ENCODE measurements around the gene OXLD1.

The OXLD1 gene

DNA sequence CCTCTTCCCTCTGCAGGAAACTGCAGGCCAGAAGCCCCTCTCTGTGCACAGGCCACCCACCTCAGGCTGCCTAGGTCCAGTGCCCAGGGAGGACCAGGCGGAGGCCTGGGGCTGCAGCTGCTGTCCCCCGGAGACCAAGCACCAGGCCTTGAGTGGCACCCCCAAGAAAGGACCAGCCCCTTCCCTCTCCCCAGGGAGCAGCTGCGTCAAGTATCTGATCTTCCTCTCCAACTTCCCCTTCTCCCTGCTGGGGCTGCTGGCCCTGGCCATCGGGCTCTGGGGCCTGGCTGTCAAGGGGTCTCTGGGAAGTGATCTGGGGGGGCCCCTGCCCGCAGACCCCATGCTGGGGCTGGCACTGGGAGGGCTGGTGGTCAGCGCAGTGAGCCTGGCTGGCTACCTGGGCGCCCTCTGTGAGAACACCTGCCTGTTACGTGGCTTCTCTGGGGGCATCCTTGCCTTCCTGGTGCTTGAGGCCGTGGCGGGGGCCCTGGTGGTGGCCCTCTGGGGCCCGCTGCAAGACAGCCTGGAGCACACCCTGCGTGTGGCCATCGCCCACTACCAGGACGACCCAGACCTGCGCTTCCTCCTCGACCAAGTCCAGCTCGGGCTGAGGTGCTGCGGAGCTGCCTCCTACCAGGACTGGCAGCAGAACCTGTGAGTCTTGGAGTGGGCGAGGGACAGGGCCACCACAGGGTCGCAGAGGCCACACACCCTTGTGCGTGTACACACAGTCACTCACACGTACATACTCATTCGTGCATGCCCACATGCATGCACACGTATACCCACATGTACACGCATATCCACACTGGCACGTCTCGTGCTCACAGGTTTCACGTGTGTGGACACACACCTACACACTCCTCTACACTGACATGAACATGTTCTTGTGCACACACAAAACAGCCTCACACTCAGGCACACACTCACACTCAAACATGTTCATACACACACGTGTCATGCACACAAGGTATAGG lies 21.1 kb downstream of the OXLD1 start:
- peaks cover 0 to 6% of the 10 kb centered on the region in 2 experiments; a peak in 1 of 3 replicates for H3K36me3 ChIP-seq (ENCODE audit: control insufficient read depth in 2 of 2, insufficient read depth in 1 of 2, low read length in 2 of 2)
- H3K9me3 ChIP-seq (ENCODE audit: control insufficient read depth, insufficient read depth, low read depth, low read length) = no peaks in the 10 kb centered on the region
- no peak overlapping the region for H3K4me3 ChIP-seq (ENCODE audit: low read depth, low read length)
- H3K27ac ChIP-seq (ENCODE audit: extremely low read depth, low read depth, low read length) = no peak overlapping the region
- TF ChIP-seq EGR2 (tag by site-specific recombination; IDR thresholded peaks at IDR 0.05; ENCODE audit: low read depth) = 0 out of 2 replicates have a peak, but pooled peaks have one; percentile 16
- no peak for TF ChIP-seq ZNF169 (tag by site-specific recombination; IDR thresholded peaks at IDR 0.05)
- no peak for TF ChIP-seq ZNF423 (tag by site-specific recombination; IDR thresholded peaks at IDR 0.05)
- TF ChIP-seq SP7 (tag by site-specific recombination; IDR thresholded peaks at IDR 0.05) = no peak
- TF ChIP-seq ZIC2 (tag by site-specific recombination; IDR thresholded peaks at IDR 0.05) = peak; percentile 10; the same call in 1 of the 2 replicates
- no peak for TF ChIP-seq ZNF768 (tag by site-specific recombination; IDR thresholded peaks at IDR 0.05)
- 0 out of 2 replicates have a peak, but pooled peaks have one; percentile 18 for TF ChIP-seq GLIS2 (tag by site-specific recombination; IDR thresholded peaks at IDR 0.05)
- CTCF ChIA-PET = interaction anchor here (1.5 kb wide), 1 partner anchor 44 kb away, joined by 4 read pairs; no protein-coding TSS in a partner anchor
- POLR2A ChIA-PET = interaction anchor here (0.5 to 0.7 kb wide), 2 partner anchors 38 to 211 kb away, joined by 3 read pairs; partner anchors contain the start of genes ARL16 and HGS
- H3K4me1 ChIP-seq (ENCODE audit: control insufficient read depth, insufficient read depth, low read length) = no peaks in the 10 kb centered on the region

DNA sequence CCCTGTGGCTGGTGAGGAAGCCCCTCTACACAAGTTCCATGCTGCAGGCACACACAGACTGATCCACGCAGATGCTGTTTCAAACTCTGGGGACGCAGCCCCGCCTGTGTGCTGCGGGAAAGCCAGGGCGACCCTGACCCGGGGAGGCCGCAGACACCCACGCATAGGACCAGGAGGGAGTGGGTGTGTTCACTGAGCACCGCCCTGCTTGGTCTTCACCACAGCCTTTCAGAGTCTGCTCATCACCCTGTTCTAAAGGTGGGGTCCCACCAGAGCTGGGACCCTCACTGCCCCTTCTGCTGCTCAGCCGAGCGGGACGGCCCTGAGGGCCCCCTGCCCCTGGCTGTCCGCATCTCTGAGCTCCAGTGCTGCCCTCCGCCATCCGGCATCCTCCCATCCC lies 21.9 kb downstream of the OXLD1 start:
- ChIA-PET POLR2A (interaction anchor here (0.5 kb wide), 1 partner anchor 212 kb away, joined by 3 read pairs; no protein-coding TSS in a partner anchor), CTCF (interaction anchor here (0.5 kb wide), 1 partner anchor 19 kb away, joined by 3 read pairs; no protein-coding TSS in a partner anchor)

GRCh38 chr17:81641825-81642489 lies 24.4 kb downstream of the OXLD1 start:
- ChIA-PET POLR2A (no interaction called here), CTCF (no interaction called here)
- H3K4me3 ChIP-seq (ENCODE audit: low read depth, low read length) = no peak overlapping the region
- peaks cover 0 to 6% of the 10 kb centered on the region in 2 experiments; a peak in 1 of 3 replicates for H3K36me3 ChIP-seq (ENCODE audit: control insufficient read depth in 2 of 2, insufficient read depth in 1 of 2, low read length in 2 of 2)
- H3K9me3 ChIP-seq (ENCODE audit: control insufficient read depth, insufficient read depth, low read depth, low read length) = no peaks in the 10 kb centered on the region
- 0 out of 2 replicates have a peak, but pooled peaks cover 3% of the 10 kb centered on the region for H3K4me1 ChIP-seq (ENCODE audit: control insufficient read depth, insufficient read depth, low read length)
- H3K27ac ChIP-seq (ENCODE audit: extremely low read depth, low read depth, low read length) = no peak overlapping the region
- TF ChIP-seq, protein P1, sequence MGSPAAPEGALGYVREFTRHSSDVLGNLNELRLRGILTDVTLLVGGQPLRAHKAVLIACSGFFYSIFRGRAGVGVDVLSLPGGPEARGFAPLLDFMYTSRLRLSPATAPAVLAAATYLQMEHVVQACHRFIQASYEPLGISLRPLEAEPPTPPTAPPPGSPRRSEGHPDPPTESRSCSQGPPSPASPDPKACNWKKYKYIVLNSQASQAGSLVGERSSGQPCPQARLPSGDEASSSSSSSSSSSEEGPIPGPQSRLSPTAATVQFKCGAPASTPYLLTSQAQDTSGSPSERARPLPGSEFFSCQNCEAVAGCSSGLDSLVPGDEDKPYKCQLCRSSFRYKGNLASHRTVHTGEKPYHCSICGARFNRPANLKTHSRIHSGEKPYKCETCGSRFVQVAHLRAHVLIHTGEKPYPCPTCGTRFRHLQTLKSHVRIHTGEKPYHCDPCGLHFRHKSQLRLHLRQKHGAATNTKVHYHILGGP (tag by site-specific recombination; IDR thresholded peaks at IDR 0.05) = no peak
- TF ChIP-seq ZNF426 (tag by site-specific recombination; IDR thresholded peaks at IDR 0.05) = no peak
- TF ChIP-seq SETDB1 (IDR thresholded peaks at IDR 0.05; ENCODE audit: insufficient read length, low read length) = no peak
- TF ChIP-seq, protein P2, sequence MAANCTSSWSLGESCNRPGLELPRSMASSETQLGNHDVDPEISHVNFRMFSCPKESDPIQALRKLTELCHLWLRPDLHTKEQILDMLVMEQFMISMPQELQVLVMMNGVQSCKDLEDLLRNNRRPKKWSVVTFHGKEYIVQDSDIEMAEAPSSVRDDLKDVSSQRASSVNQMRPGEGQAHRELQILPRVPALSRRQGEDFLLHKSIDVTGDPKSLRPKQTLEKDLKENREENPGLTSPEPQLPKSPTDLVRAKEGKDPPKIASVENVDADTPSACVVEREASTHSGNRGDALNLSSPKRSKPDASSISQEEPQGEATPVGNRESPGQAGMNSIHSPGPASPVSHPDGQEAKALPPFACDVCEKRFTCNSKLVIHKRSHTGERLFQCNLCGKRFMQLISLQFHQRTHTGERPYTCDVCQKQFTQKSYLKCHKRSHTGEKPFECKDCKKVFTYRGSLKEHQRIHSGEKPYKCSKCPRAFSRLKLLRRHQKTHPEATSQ (tag by site-specific recombination; IDR thresholded peaks at IDR 0.05) = no peak
- TF ChIP-seq ZNF514 (tag by site-specific recombination; IDR thresholded peaks at IDR 0.05) = no peak
- no peak for TF ChIP-seq ZNF777 (tag by site-specific recombination; IDR thresholded peaks at IDR 0.05; ENCODE audit: borderline replicate concordance)
- no peak for TF ChIP-seq ZNF785 (tag by site-specific recombination; IDR thresholded peaks at IDR 0.05)
- no peak for TF ChIP-seq SP2 (tag by site-specific recombination; IDR thresholded peaks at IDR 0.05)
- TF ChIP-seq ZNF830 (tag by site-specific recombination; IDR thresholded peaks at IDR 0.05; ENCODE audit: low read depth) = no peak
- no peak for TF ChIP-seq ZNF366 (tag by site-specific recombination; conservative IDR thresholded peaks at IDR 0.05)
- no peak for TF ChIP-seq ZNF555 (tag by site-specific recombination; conservative IDR thresholded peaks at IDR 0.05)
- TF ChIP-seq ZNF571 (tag by site-specific recombination; IDR thresholded peaks at IDR 0.05) = no peak
- TF ChIP-seq ZNF174 (tag by site-specific recombination; IDR thresholded peaks at IDR 0.05) = no peak
- no peak for TF ChIP-seq ZNF221 (tag by site-specific recombination; IDR thresholded peaks at IDR 0.05; ENCODE audit: borderline replicate concordance)
- TF ChIP-seq ZNF175 (tag by site-specific recombination; IDR thresholded peaks at IDR 0.05) = no peak
- no peak for TF ChIP-seq ZNF24 (tag by site-specific recombination; IDR thresholded peaks at IDR 0.05)
- no peak for TF ChIP-seq ZNF768 (tag by site-specific recombination; IDR thresholded peaks at IDR 0.05)

More for the DNA sequence above, 21.9 kb downstream of the OXLD1 start:
- TF ChIP-seq ZNF416 (tag by site-specific recombination; IDR thresholded peaks at IDR 0.05) = no peak
- no peak for TF ChIP-seq MZF1 (tag by site-specific recombination; IDR thresholded peaks at IDR 0.05; ENCODE audit: borderline replicate concordance)
- TF ChIP-seq, protein P3, sequence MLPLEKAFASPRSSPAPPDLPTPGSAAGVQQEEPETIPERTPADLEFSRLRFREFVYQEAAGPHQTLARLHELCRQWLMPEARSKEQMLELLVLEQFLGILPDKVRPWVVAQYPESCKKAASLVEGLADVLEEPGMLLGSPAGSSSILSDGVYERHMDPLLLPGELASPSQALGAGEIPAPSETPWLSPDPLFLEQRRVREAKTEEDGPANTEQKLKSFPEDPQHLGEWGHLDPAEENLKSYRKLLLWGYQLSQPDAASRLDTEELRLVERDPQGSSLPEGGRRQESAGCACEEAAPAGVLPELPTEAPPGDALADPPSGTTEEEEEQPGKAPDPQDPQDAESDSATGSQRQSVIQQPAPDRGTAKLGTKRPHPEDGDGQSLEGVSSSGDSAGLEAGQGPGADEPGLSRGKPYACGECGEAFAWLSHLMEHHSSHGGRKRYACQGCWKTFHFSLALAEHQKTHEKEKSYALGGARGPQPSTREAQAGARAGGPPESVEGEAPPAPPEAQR (tag by site-specific recombination; IDR thresholded peaks at IDR 0.05) = no peak
- 0 out of 2 replicates have a peak, but pooled peaks have one; percentile 24 for TF ChIP-seq ZFHX2 (tag by site-specific recombination; conservative IDR thresholded peaks at IDR 0.05)
- no peak overlapping the region for H3K27ac ChIP-seq (ENCODE audit: extremely low read depth, low read depth, low read length)
- no peaks in the 10 kb centered on the region for H3K9me3 ChIP-seq (ENCODE audit: control insufficient read depth, insufficient read depth, low read depth, low read length)
- peaks cover 0 to 6% of the 10 kb centered on the region in 2 experiments; a peak in 1 of 3 replicates for H3K36me3 ChIP-seq (ENCODE audit: control insufficient read depth in 2 of 2, insufficient read depth in 1 of 2, low read length in 2 of 2)
- H3K4me3 ChIP-seq (ENCODE audit: low read depth, low read length) = no peak overlapping the region
- H3K4me1 ChIP-seq (ENCODE audit: control insufficient read depth, insufficient read depth, low read length) = no peaks in the 10 kb centered on the region
